Spleen (tissue), 7 donors: ENCODE measurements around the gene EOLA1.

Source experiments
- POLR2A ChIP-seq, 3 donors: fragments of 450-650 bp; IDR thresholded peaks; one replicate each; pipeline ENCODE4 v1.5.1; 2017; ENCODE audit warnings: antibody characterized with exemption in 3 of 3, mild to moderate bottlenecking in 1 of 3
- TF ChIP-seq, protein P1 (sequence below), 11 experiments: fragments of 200-600 bp in 7 of 11; fragments of 450-650 bp in 4 of 11; sonication (generic) in 4 of 11; IDR thresholded peaks in 8 of 11; conservative IDR thresholded peaks in 3 of 11; 1 replicate in 7 of 11; 2 replicates in 4 of 11; pipeline versions ENCODE4 v1.4.0 to v1.8.0; 2016 to 2021; ENCODE audit warnings: antibody characterized with exemption in 11 of 11, inconsistent platforms in 4 of 11, mild to moderate bottlenecking in 1 of 11
- donor health status: DM: no; HTN: no; CAD: no; lungs with moderate emphysema.
- donor health status: DM: no; HTN: no; CAD: no.
- donor health status: DM: no; HTN: no; CAD: no.

- no peak for TF ChIP-seq POLR2A (IDR thresholded peaks at IDR 0.05)
- TF ChIP-seq, protein P1, sequence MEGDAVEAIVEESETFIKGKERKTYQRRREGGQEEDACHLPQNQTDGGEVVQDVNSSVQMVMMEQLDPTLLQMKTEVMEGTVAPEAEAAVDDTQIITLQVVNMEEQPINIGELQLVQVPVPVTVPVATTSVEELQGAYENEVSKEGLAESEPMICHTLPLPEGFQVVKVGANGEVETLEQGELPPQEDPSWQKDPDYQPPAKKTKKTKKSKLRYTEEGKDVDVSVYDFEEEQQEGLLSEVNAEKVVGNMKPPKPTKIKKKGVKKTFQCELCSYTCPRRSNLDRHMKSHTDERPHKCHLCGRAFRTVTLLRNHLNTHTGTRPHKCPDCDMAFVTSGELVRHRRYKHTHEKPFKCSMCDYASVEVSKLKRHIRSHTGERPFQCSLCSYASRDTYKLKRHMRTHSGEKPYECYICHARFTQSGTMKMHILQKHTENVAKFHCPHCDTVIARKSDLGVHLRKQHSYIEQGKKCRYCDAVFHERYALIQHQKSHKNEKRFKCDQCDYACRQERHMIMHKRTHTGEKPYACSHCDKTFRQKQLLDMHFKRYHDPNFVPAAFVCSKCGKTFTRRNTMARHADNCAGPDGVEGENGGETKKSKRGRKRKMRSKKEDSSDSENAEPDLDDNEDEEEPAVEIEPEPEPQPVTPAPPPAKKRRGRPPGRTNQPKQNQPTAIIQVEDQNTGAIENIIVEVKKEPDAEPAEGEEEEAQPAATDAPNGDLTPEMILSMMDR (IDR thresholded peaks at IDR 0.05 in 8 of 11, conservative IDR thresholded peaks at IDR 0.05 in 3 of 11): no peak
Observed at GRCh38 chrX:149528381-149528780, 12.4 kb upstream of the EOLA1 start.
